NCI-H187 treated with DMSO at 0.1 percent for 48 hours (cell line): ENCODE measurements around the gene STEEP1.

Experiments used
- DNase-seq: peaks from one replicate; lab custom pipeline; 2025; lab: John Stamatoyannopoulos, UW

The STEEP1 gene

DNA sequence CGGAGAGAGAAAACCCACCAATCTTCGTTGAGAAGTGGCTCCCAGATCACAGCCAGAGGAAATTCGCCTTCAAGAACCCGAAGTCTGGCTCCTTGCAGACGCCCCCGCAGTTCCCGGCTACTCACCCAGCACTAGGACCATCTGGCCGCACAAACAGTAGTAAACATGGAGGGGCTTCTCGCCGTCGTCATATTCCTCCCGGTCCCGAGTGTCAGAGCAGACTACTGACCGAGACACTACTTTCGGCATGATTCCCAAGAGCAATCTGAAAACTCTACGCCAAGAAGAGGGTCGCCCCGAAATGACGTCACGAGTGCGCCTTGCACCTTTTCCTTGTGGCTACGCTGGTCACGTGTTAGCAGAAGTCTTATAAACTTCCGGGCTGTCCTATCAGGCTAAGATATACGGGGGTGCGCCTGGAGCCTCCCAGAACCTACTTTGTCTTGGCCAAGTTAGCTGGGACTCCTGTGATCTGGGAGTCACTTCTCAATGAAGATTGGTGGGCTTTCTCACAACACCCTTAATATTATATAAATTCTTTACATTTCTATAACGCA is at the start of gene STEEP1:
Gene STEEP1, minus strand, starts transcription at position 303 of the 557 bp plus-strand sequence. Its CDS starts 54 bp downstream, at position 249.
- peak; percentile 71 for DNase-seq

DNA sequence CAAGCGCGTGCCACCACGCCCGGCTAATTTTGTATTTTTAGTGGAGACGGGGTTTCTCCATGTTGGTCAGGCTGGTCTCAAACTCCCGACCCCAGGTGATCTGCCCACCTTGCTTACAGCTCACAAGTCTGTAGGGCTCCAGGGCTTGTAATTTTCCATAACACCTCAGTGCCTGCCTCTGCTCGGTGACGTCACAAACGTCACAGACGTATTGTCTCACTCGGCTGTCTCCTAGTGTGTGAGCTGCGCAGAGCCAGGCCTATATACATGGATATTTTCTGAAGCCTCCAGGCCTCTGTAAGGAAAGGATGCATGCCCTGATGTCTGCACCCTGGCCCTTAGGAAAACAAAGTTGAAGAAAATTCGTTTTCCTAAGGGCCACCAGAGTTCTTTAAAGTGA is 49.6 kb upstream of the STEEP1 start:
- DNase-seq = no peak

DNA sequence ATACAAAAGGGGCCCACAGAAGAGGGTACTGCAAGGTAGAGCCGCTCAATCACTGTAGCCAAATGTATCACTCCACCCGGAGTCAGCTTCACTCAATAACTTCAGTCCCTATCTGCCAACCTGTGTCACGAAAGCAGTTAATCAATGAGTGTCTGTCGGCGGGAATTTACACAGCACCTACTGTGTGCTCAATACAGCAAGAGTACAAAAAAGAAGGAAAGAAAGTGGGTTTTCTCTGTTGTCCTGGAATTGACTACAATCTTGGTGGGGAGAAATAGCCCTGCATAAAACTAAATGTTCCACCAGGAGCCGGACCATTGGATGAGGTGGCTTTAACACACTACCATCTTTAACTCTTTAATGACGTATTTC is 41.8 kb upstream of the STEEP1 start:
- DNase-seq = no peak

DNA sequence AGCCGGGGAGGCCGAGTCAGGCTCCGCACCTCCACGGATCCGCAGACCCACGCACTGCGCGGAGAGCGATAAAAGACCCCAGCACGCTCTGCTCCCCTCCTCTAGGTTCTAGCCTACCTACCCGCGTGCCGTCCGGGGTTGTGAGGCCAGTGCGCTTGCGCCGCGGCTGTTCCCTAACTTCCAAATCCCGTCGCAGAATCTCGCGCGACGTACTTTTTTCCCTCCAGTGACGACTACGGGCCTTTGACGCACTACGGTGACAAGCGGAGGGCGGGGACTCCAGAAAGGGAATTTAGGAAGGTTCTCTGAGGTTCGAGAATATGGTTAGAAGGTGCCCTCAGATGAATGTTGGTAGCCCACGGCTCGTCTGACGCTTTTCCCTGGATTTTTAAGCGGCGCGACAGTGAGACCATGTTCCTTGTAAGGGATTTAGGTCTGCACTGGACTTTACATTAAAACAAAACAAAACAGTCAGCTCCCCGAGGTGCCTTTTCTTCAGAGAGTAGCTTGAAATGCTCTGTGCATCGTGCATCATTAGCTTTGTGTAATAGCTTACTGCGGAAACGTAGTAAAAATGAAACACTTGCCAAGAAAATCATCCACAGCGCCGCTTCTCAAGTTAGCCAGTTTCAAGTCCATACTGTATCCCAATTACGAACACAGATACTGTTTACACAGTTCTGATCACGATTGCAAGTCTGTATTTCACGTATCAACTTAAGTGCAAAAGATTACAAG is 41.2 kb upstream of the STEEP1 start, which contains the start of gene NKRF:
Gene NKRF, minus strand, starts transcription at position 145 of the 738 bp plus-strand sequence.
- DNase-seq = peak; percentile 71

DNA sequence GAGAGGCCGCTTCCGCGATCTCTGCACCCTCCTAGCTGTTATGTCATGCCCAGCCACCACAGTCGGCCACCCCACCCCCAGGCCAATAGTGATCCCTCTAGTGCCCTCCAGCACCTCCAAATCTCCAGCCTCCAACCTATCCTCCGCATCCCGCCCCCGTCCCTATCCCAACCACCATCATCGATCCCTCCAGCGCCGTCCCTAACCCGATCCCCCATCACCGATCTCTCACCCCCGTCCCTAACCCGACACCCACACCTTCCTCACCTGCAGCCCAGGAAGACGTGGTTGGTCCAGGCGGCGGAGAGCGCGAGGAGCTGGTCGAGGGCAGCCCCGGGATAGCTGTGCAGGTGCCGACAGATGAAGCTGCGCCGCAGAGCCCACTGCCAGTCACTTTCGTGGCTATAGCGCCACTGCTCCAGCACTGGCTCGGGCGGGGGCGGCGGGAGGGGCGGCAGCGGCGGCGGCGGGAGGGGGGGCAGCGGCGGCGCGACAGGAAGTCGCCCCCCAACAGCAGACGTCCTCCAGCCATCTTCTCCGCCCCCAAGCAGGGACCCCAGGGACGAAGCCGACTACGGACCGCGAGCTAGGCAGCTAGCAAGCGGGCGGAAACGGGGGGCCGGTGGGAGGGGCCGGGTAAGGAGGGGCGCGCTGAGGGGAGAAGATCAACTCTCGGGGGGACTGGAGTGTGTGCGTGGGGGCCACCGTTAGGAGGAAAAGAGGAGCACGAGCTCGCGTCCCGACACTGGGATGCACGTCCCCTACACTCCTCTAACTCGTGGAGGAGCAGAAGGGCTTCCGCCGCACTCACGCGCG is 40.5 kb upstream of the STEEP1 start:
- no peak for DNase-seq

DNA sequence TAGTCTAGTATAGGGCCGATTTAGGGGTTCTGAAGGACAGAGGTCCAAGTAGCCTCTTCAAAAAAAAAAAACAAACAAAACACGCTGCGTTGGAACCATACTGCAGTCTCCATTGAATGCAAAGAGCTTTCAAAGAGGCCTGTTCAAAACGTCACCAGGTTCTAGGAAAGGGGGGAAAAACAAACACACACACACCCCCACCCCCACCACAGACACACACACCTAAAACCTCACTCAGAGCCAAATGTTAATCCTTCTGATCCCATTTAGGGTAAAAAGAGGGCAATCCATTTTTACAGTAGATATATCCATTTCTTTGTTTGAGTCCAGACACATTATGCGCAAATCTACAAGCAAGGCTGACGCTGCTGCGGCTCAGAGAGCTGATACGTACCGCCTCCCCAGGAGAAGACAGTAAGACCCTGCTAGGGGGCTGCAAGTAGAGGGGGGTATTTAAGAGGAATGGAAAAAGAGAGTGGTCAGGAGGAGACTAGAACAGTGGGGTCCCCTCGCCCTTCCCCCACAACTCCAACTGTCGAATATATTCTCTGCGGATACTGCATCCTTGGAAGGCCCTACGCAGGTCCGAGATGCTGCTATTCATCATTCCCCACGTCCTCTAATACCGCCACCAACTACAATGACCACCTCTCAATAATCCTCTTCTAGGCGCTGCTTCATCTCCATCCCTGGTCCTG is 39.7 kb upstream of the STEEP1 start:
- DNase-seq = no peak

DNA sequence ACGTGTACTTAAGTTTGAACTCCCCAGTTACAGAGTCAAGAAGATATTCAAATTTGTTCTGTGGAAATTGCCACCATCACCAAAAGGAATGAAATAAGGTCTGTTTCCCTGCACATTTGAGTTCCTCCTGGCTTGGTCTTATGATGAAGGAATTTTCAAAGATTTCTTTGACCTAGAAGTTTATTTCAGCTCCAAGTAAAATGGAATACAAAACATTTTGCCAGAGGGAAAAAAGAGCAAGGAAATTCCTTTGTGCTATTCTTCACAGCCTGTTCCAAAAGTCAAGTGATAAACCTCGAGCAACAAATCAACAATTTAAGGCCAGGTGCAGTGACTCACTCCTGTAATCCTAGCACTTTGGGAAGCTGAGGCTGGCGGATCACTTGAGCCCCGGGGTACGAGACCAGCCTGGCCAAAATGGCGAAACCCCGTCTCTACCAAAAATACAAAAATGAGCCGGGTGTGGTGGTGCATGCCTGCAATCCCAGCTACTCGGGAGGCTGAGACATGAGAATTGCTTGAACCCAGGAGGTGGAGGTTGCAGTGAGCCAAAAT is 37.6 kb upstream of the STEEP1 start:
- no peak for DNase-seq

DNA sequence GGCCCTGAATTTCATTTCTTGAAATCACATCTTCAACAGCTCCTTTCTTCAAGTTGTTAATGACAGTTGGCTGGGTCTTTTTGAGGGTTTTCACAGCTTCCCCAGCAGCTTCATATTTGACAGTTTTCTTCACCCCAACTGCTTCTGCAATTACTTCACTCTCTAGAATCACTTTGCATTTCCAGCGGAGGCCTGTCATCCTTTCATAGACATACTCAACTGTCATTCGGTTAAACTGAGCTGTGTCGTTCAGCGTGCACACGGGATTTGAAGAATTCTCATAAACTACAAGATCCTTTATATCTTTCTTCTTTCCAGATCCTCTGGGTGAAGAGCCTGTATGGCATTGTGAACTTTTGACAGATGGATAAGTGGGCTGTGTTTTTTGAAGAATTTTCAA is 24.6 kb upstream of the STEEP1 start:
- DNase-seq = no peak

DNA sequence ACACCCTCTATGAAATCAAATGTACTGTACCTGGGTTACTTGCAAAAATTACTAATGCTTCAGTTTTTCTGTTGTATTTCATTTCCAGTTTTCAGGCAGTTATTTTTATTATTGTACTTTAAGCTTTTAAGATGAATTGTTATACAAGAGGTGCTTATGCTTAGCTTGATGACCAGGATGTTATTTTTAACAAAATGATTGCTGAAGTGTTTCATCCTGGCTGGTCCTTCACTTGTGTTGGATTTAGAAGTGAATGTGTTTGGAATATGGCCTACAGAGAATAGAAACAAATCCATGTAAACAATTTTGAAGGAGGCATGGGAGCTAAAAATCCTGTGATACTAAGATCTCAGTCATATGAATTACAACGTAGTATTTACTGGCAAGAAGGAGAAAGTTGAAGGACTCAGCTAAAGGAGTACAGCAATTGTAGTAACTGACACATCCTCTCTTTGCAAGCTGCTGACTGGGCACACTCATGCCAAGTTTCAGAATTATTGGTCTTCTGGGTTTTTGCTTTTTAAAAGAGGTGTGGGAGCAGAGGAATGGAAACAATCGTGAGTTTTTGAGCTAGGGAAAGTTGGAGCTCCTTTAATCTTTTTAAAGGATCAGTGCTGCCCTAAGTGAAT is 18.3 kb upstream of the STEEP1 start:
- DNase-seq = no peak

DNA sequence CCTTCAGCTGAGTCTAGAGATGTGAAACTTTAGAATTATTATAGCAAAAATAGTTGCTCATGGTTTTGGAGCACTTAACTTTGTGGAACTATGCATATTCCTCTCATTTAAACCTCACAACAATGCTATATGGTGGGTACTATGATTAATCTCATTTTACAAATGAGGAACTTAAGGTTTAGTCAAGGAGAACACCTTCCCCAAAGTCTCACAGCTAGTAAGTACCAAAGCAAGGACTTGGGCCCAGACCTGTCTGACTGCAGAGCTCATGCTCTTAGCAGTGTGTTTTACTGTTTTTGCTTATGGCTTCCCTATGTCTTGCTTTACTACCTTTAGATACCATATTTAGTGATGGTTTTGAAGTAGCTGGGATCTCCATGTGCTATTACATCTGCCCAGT is 14.2 kb upstream of the STEEP1 start:
- no peak for DNase-seq

DNA sequence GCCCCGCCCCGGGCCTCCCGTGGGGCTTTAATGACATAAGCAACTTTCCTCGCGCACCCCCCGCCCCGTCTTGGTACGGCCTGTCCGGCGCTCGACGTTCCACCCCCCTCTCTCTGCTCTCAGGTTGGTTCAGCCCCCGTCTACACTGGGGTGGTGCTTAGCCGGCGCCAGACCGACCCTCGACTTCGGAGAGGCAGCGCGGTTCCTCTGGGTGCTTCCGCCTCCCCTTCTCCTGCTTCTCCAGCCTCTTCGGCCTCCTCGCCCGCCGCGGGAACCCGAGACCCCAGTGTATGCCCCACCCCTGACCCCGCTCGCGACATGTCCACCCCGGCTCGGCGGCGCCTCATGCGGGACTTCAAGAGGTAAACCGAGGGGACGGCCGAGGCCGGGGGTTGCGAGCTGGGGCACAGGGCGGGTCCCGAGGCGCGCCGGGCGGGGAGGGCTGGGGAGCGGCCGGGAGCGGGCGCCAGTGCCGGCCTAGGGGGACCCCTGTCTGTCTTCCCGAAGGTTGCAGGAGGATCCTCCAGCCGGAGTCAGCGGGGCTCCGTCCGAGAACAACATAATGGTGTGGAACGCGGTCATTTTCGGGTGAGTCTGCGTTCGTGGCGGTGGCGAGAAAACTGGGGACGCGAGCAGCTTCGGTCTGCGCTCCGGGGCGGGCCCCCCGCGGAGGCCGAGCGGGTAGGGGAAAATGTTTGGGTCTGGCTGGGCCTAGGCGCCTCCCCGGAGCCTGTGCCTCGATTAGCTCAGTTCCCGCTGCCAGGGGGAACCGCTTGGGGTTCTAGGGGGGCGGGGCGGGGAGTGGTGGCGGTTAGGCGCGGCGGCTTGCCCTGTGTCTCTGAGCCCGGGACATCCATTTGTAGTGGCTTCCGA is 9.4 kb upstream of the STEEP1 start, which contains the start of gene UBE2A:
Gene UBE2A, plus strand, starts transcription at position 170 of the 873 bp plus-strand sequence. Its CDS starts 149 bp downstream, at position 319.
- DNase-seq = peak; percentile 16

DNA sequence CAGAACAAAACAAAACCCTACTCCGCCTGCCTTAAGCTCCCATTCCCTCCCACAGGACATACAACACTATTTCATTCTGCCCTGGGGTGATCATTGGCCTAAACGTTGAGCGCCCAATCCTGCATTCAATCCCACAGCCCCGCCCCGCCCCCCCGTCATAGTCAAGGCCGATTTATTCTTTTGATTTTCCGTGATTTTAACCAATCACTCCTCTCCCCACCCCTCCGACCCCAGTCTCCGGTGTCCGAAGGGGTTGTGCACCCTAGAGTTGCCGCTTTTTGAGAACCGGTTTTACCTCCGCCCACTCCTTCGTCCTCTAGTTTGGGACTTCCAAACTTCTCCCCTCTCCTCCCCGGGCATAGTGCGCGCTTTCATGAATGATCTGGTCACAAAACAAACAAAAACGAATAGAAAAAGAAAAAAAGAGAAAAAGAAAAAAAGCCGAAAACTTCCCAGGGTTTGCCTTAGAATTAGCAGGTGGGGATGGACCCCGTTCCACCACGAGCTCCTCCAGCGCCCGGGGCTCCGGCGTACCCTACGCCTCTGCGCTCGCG is 8.7 kb upstream of the STEEP1 start:
- DNase-seq = no peak

DNA sequence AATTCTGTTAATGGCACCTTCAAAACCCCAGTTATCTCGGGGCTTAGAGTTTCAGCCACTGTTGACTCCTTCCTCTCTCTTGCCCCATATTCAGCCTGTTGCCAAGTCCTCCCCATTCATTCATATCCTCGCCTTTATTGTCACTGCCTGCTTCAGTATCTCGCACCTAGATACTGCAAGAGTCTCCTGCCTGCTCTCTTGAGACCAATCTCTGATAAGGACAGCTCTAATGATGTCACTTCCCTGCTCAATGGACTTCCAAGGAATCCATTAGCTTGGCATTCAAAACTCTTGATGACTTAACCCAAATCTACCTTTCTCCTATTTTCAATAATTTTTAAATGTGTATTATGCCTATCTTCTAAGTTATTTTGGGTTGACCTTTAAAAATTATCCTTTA is 8.0 kb upstream of the STEEP1 start:
- no peak for DNase-seq

DNA sequence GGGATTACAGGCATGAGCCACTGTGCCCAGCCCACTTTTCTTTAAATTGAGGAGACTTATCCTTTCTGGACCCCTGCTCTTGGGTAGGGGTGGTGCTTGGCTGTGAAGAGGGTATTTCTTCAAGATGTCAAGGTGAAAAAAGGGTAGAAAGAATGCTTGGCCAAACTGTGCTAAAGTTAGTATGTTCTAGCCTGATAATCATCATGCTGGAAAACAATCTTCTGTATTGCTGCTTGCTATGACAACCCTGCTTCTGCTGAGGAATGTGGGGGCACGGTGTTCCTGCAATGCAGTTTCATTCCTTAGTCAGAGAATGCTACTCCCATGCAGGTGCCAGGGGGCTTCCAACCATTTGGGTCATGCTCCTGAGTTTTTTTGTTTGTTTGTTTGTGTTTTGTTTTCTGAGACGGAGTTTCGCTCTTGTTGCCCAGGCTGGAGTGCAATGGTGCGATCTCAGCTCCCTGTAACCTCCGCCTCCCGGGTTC is 5.2 kb upstream of the STEEP1 start:
- DNase-seq = no peak

DNA sequence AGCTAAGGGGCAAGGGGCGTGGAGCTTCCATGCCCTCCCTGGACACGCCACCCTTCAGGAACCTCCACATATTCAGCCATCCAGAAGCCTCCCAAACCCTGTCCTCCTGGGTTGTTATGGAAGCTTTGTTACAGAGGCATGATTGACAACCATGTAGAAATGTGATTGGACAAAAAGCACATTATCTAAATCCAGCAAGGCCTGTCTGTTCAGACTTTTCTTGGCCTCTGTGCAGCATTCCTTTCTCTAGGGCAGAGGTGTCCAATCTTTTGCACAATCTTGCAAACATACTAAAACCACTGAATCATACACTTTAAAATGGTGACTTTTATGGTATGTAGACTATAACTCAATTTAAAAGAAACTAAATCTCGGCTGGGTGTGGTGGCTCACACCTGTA is 12.7 kb downstream of the STEEP1 start:
- DNase-seq = no peak

DNA sequence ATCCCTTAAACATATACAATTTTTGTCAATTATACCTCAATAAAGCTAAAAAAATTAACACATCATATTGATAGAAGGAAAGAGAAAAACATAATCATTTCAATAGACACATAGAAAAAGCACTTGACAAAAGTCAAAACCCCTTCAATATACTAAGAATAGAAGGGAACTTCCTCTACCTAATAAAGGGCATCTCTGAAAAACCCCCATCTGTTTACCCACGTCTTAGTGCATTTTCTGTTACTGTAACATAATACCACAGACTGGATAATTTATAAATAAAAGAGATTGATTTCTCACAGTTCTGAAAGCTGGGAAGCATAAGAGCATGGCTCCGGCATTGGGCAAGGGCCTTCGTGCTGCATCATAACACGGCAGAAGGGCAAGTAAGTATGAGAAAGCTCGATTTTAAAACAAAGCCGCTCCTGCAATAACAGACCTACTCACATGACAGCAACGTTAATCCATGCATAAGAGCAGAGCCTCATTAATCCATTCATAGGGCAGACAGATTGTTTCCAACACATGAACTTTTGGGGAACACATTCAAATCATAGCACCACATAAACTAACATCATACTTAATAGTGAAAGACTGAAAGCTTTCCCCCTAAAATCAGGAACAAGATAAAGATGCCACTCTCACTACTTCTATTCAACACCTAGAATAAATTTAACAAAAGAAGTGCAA is 15.7 kb downstream of the STEEP1 start:
- DNase-seq = no peak

DNA sequence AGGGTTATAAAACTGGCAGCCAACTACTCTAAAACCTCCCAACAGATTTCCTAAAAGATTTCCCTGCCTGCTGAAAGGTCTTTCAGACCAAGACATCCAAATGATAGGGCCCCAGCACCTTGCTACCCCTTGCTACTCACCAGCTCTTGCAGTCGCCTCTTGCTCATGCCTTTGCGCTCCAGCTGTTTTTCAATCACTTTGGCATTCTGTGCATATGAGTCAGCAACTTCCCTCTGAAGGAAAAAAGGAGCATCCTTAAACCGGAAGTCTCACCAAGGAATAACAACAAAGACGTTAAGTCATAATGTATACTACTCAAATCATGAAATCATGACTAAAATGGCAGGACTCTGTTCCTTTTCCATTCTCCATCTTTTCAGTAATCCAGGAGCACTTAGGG is 24.0 kb downstream of the STEEP1 start:
- no peak for DNase-seq

DNA sequence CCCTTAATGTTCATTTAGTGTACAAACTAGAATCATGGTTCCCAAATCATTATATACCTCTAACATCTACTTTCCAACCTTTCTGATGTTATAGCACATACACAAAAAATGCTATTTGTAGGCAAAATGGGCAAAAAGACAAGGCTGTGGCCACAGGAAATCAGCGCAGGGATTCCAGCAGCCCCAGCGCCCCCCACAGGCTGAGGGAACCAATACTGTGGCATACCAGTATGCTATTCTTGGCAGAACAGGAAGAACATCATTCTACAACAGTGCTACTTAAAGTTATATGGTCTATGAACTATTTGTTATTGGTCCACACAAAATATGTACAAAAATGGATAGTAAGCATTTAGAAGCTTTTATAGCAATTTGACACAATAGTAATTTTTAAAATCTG is 25.3 kb downstream of the STEEP1 start:
- no peak for DNase-seq

DNA sequence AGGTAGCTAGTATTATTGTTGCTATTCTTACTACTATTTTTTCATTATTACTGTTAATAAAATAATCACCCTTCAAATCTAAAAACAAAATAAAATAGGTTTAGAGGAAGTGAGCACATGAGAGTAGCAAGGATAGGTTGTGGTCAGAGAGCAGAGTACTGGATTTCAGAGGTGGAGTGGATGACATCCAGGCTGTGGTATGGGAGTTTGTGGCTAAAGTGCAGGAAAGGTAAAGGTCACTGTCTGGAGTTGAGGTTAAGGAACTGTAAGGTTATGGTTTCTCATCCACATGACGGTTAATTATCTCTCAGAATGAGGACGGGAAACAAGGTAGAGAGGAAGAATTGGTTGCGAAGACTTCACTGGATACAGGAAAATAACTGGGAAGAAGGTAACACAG is 27.7 kb downstream of the STEEP1 start:
- DNase-seq = no peak
